ENCODE data around the gene GALNT15.

GRCh38 chr3:16132928-16133327 is 41.6 kb upstream of the GALNT15 start:
- TF ChIP-seq, protein P1, sequence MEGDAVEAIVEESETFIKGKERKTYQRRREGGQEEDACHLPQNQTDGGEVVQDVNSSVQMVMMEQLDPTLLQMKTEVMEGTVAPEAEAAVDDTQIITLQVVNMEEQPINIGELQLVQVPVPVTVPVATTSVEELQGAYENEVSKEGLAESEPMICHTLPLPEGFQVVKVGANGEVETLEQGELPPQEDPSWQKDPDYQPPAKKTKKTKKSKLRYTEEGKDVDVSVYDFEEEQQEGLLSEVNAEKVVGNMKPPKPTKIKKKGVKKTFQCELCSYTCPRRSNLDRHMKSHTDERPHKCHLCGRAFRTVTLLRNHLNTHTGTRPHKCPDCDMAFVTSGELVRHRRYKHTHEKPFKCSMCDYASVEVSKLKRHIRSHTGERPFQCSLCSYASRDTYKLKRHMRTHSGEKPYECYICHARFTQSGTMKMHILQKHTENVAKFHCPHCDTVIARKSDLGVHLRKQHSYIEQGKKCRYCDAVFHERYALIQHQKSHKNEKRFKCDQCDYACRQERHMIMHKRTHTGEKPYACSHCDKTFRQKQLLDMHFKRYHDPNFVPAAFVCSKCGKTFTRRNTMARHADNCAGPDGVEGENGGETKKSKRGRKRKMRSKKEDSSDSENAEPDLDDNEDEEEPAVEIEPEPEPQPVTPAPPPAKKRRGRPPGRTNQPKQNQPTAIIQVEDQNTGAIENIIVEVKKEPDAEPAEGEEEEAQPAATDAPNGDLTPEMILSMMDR (IDR thresholded peaks at IDR 0.05; ENCODE audit: low read length) = no peak
- no peak for TF ChIP-seq EZH2 (IDR thresholded peaks at IDR 0.05; ENCODE audit: borderline replicate concordance, low read length)
